ENCODE measurements around the gene DPY19L1.
"Not testable (repeated sequence)": the region's sequence is repeated elsewhere in the genome, so short reads cannot be mapped to it uniquely, and the experiment has no call there.

DNA sequence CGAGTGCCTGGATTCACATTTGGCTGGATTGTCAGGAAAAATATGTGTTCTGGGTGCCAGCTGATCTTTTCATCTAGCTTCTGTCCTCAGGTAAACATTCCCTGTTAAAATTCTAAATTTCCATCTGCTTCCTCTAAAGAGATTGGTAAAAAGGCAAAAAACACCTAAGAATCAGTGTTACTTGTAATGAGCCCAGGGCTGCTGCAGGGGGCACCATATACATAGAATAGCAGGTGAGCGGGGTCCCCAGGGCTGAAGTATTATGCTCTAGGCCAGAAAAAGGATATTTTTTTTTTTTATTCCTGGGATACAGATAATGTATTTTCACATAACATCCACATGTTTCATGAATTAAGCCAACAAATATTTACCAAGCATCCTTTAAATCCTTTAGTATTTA is 18.4 kb upstream of the DPY19L1 start:
- not testable (repeated sequence) for TF ChIP-seq POLR2A (IDR thresholded peaks at IDR 0.05; ENCODE audit: low read length); GATA1 (IDR thresholded peaks at IDR 0.05; ENCODE audit: low read depth, low read length)
